Body of pancreas (tissue), 4 donors: ENCODE data around the gene NAA20.

ENCODE experiments used
- CTCF ChIP-seq, 7 experiments: fragments of 450-650 bp in 4 of 7; fragments of 200-600 bp in 3 of 7; sonication (generic) in 3 of 7; IDR thresholded peaks; one replicate each; pipeline ENCODE4 v1.5.1; 2016 to 2019; ENCODE audit warnings: antibody characterized with exemption in 7 of 7
- POLR2A ChIP-seq, 3 donors: fragments of 450-650 bp; IDR thresholded peaks; one replicate each; pipeline ENCODE4 v1.6.1; 2016; ENCODE audit warnings: antibody characterized with exemption in 3 of 3, mild to moderate bottlenecking in 2 of 3

GRCh38 chr20:19978511-19979210, 38.5 kb upstream of the NAA20 start:
- TF ChIP-seq POLR2A (IDR thresholded peaks at IDR 0.05), result no peak
- TF ChIP-seq CTCF (IDR thresholded peaks at IDR 0.05), result no peak
